ENCODE measurements around the gene HPDL. TPM values are rescaled to one million over a fixed set of nuclear protein-coding genes. Genes with fewer than 3 reads are reported as not detected.
A peak's percentile ranks its signal among the peaks of the same experiment; 100 is the strongest.

The HPDL gene
- total RNA-seq, 2 experiments from 2014 or later = 16.8 TPM

GRCh38 chr1:45322486-45323040 lies 4.1 kb upstream of the HPDL start:
- Mint-ChIP-seq H3K27me3 (ENCODE audit: low read depth) (peaks cover 2% of the 10 kb centered on the region), H3K4me3 (no peak overlapping the region), H3K4me1 (ENCODE audit: low read depth) (peaks cover 9% of the 10 kb centered on the region), H3K36me3 (ENCODE audit: low read depth) (no peaks in the 10 kb centered on the region), H3K9me3 (ENCODE audit: insufficient read depth) (no peaks in the 10 kb centered on the region), H3K27ac (no peak overlapping the region)
- ATAC-seq (no peak), DNase-seq (no peak)
- ChIA-PET POLR2A (no interaction called here), CTCF (no interaction called here)

GRCh38 chr1:45325851-45326506 lies 716 bp upstream of the HPDL start:
- peaks cover 22% of the 10 kb centered on the region for H3K4me1 Mint-ChIP-seq (ENCODE audit: low read depth)
- ATAC-seq = no peak
- peak overlapping the region; percentile 87 for H3K27ac Mint-ChIP-seq
- peak overlapping the region; percentile 83 for H3K4me3 Mint-ChIP-seq
- H3K9me3 Mint-ChIP-seq (ENCODE audit: insufficient read depth) = no peaks in the 10 kb centered on the region
- ChIA-PET CTCF (interaction anchor here (0.7 to 3.0 kb wide), 7 partner anchors 10 to 316 kb away, joined by 3 to 6 read pairs (median 4); no protein-coding TSS in a partner anchor), POLR2A (interaction anchor here (0.7 to 5.2 kb wide), 5 partner anchors 14 to 314 kb away, joined by 3 to 77 read pairs (median 6); partner anchors contain the start of genes HECTD3, MUTYH, TOE1 and UROD)
- H3K36me3 Mint-ChIP-seq (ENCODE audit: low read depth) = peaks cover 17% of the 10 kb centered on the region
- peaks cover 2% of the 10 kb centered on the region for H3K27me3 Mint-ChIP-seq (ENCODE audit: low read depth)
- DNase-seq = no peak

- Mint-ChIP-seq H3K27me3 (ENCODE audit: low read depth) (no peaks in the 10 kb centered on the region), H3K4me1 (ENCODE audit: low read depth) (peaks cover 22% of the 10 kb centered on the region), H3K9me3 (ENCODE audit: insufficient read depth) (no peaks in the 10 kb centered on the region), H3K27ac (peak overlapping the region; percentile 75), H3K4me3 (peak overlapping the region; percentile 83), H3K36me3 (ENCODE audit: low read depth) (peaks cover 19% of the 10 kb centered on the region)
- ChIA-PET POLR2A (interaction anchor here (0.9 to 5.2 kb wide), 9 partner anchors 12 to 607 kb away, joined by 3 to 77 read pairs (median 5); partner anchors contain the start of genes HECTD3, MUTYH, PLK3 and TOE1), CTCF (interaction anchor here (0.6 to 3.5 kb wide), 10 partner anchors 10 to 165 kb away, joined by 3 to 24 read pairs (median 4); partner anchors contain the start of genes MUTYH, TESK2 and TOE1)
- ATAC-seq (no peak), DNase-seq (peak; percentile 37)
Measured at GRCh38 chr1:45327644-45328515, 1.2 kb downstream of the HPDL start.

- Mint-ChIP-seq H3K36me3 (ENCODE audit: low read depth) (peaks cover 27% of the 10 kb centered on the region), H3K4me1 (ENCODE audit: low read depth) (peaks cover 25% of the 10 kb centered on the region), H3K4me3 (peak overlapping the region; percentile 65), H3K27ac (peak overlapping the region; percentile 60), H3K9me3 (ENCODE audit: insufficient read depth) (no peaks in the 10 kb centered on the region), H3K27me3 (ENCODE audit: low read depth) (no peaks in the 10 kb centered on the region)
- no peak for DNase-seq
- CTCF ChIA-PET = interaction anchor here (0.6 to 3.5 kb wide), 6 partner anchors 12 to 164 kb away, joined by 3 to 24 read pairs (median 3); partner anchors contain the start of genes MUTYH, TESK2 and TOE1
- no peak for ATAC-seq
- POLR2A ChIA-PET = interaction anchor here (1.4 to 5.2 kb wide), 3 partner anchors 11 to 256 kb away, joined by 5 to 77 read pairs (median 10); partner anchors contain the start of genes MUTYH and TOE1
Measured at GRCh38 chr1:45328680-45329079, 2.0 kb downstream of the HPDL start.

- ChIA-PET POLR2A (interaction anchor here (5.2 kb wide), 1 partner anchor 11 kb away, joined by 77 read pairs; the partner anchor contains the start of genes MUTYH and TOE1), CTCF (interaction anchor here (0.8 to 3.5 kb wide), 2 partner anchors 11 to 26 kb away, joined by 3 to 24 read pairs; partner anchors contain the start of genes MUTYH and TOE1)
- ATAC-seq (no peak), DNase-seq (no peak)
- H3K27ac Mint-ChIP-seq = peak overlapping the region; percentile 20
- H3K27me3 Mint-ChIP-seq (ENCODE audit: low read depth) = no peaks in the 10 kb centered on the region
- peaks cover 32% of the 10 kb centered on the region for H3K4me1 Mint-ChIP-seq (ENCODE audit: low read depth)
- no peaks in the 10 kb centered on the region for H3K9me3 Mint-ChIP-seq (ENCODE audit: insufficient read depth)
- peaks cover 32% of the 10 kb centered on the region for H3K36me3 Mint-ChIP-seq (ENCODE audit: low read depth)
- no peak overlapping the region for H3K4me3 Mint-ChIP-seq
Measured at GRCh38 chr1:45329445-45329844, 2.8 kb downstream of the HPDL start.

GRCh38 chr1:45331436-45332345 lies 5.0 kb downstream of the HPDL start:
- ChIA-PET CTCF (no interaction called here), POLR2A (interaction anchor here (1.1 kb wide), 1 partner anchor 8 kb away, joined by 4 read pairs; the partner anchor contains the start of genes MUTYH and TOE1)

GRCh38 chr1:45332346-45332720 lies 5.6 kb downstream of the HPDL start:
- Mint-ChIP-seq H3K9me3 (ENCODE audit: insufficient read depth) (no peaks in the 10 kb centered on the region), H3K27me3 (ENCODE audit: low read depth) (no peaks in the 10 kb centered on the region), H3K4me1 (ENCODE audit: low read depth) (peaks cover 45% of the 10 kb centered on the region), H3K27ac (no peak overlapping the region), H3K36me3 (ENCODE audit: low read depth) (peaks cover 40% of the 10 kb centered on the region), H3K4me3 (no peak overlapping the region)
- no peak for ATAC-seq
- ChIA-PET POLR2A (no interaction called here), CTCF (no interaction called here)
- DNase-seq = no peak

More at GRCh38 chr1:45331436-45332345, 5.0 kb downstream of the HPDL start:
- Mint-ChIP-seq H3K4me1 (ENCODE audit: low read depth) (peaks cover 44% of the 10 kb centered on the region), H3K27ac (no peak overlapping the region), H3K9me3 (ENCODE audit: insufficient read depth) (no peaks in the 10 kb centered on the region), H3K4me3 (no peak overlapping the region), H3K27me3 (ENCODE audit: low read depth) (no peaks in the 10 kb centered on the region), H3K36me3 (ENCODE audit: low read depth) (peaks cover 38% of the 10 kb centered on the region)
- DNase-seq = no peak
- no peak for ATAC-seq

- peaks cover 47% of the 10 kb centered on the region for H3K36me3 Mint-ChIP-seq (ENCODE audit: low read depth)
- no peaks in the 10 kb centered on the region for H3K27me3 Mint-ChIP-seq (ENCODE audit: low read depth)
- peak overlapping the region; percentile 84 for H3K27ac Mint-ChIP-seq
- H3K4me1 Mint-ChIP-seq (ENCODE audit: low read depth) = peaks cover 47% of the 10 kb centered on the region
- no peak overlapping the region for H3K4me3 Mint-ChIP-seq
- ChIA-PET POLR2A (interaction anchor here (1.0 to 2.1 kb wide), 5 partner anchors 13 to 613 kb away, joined by 3 to 6 read pairs (median 3); partner anchors contain the start of gene RNU5D-1), CTCF (interaction anchor here (0.9 to 1.8 kb wide), 4 partner anchors 16 to 179 kb away, joined by 3 to 9 read pairs (median 5); no protein-coding TSS in a partner anchor)
- ATAC-seq = peak; percentile 35
- H3K9me3 Mint-ChIP-seq (ENCODE audit: insufficient read depth) = peaks cover 6% of the 10 kb centered on the region
- DNase-seq = peak; percentile 51
Measured at GRCh38 chr1:45334308-45335245, 7.9 kb downstream of the HPDL start.

GRCh38 chr1:45335855-45336324 lies 9.2 kb downstream of the HPDL start:
- Mint-ChIP-seq H3K9me3 (ENCODE audit: insufficient read depth) (peaks cover 6% of the 10 kb centered on the region), H3K4me3 (no peak overlapping the region), H3K27me3 (ENCODE audit: low read depth) (no peaks in the 10 kb centered on the region), H3K27ac (peak overlapping the region; percentile 26), H3K4me1 (ENCODE audit: low read depth) (peaks cover 51% of the 10 kb centered on the region), H3K36me3 (ENCODE audit: low read depth) (peaks cover 47% of the 10 kb centered on the region)
- ATAC-seq (no peak), DNase-seq (no peak)
- POLR2A ChIA-PET = interaction anchor here (1.1 to 2.1 kb wide), 2 partner anchors 605 to 614 kb away, joined by 3 to 6 read pairs; partner anchors contain the start of gene RNU5D-1
- CTCF ChIA-PET = interaction anchor here (0.9 to 2.3 kb wide), 5 partner anchors 10 to 177 kb away, joined by 3 to 9 read pairs (median 5); partner anchors contain the start of gene HPDL
